SJCRH30 (cell line): ENCODE data around the gene UROC1. TPM values are rescaled to one million over a fixed set of nuclear protein-coding genes. Genes with fewer than 3 reads are reported as not detected.

Source experiments
- DNase-seq, 2 experiments: peaks; one replicate each; pipeline ENCODE4 v3.0.0-alpha.2; 2015 to 2020
- H3K27ac ChIP-seq: fragments of 250-450 bp; sonication (Bioruptor Pico); 2 replicates; pipeline ENCODE4 v1.5.1; 2020; ENCODE audit warnings: mild to moderate bottlenecking, moderate library complexity
- H3K27me3 ChIP-seq: fragments of 250-450 bp; sonication (Bioruptor Pico); 2 replicates; pipeline ENCODE4 v1.5.1; 2020; ENCODE audit warnings: mild to moderate bottlenecking, moderate library complexity
- H3K36me3 ChIP-seq: fragments of 250-450 bp; sonication (Bioruptor Pico); 2 replicates; pipeline ENCODE4 v1.5.1; 2020; ENCODE audit warnings: mild to moderate bottlenecking, moderate library complexity
- H3K4me1 ChIP-seq: fragments of 250-450 bp; sonication (Bioruptor Pico); 2 replicates; pipeline ENCODE4 v1.5.1; 2020; ENCODE audit warnings: mild to moderate bottlenecking, moderate library complexity
- H3K4me3 ChIP-seq: fragments of 250-450 bp; sonication (Bioruptor Pico); 2 replicates; pipeline ENCODE4 v1.5.1; 2020; ENCODE audit warnings: mild to moderate bottlenecking, moderate library complexity
- H3K9me3 ChIP-seq: fragments of 250-450 bp; sonication (Bioruptor Pico); replicated peaks from 2 replicates; pipeline ENCODE4 v1.5.1; 2020; ENCODE audit warnings: mild to moderate bottlenecking, moderate library complexity
- total RNA-seq: library from RNA; depleted of rRNA; stranded (reverse); fragments of >200 nt; shearing (Covaris generic); gene quantifications from 2 replicates; pipeline ENCODE4 v1.2.3, GENCODE V29; 2014

Gene UROC1
- total RNA-seq, 1 experiment from 2014 or later, result not detected

- no peak for DNase-seq
- Histone ChIP-seq H3K36me3 (no peaks in the 10 kb centered on the region), H3K27me3 (no peaks in the 10 kb centered on the region), H3K4me3 (no peak overlapping the region), H3K4me1 (no peaks in the 10 kb centered on the region), H3K27ac (no peak overlapping the region), H3K9me3 (no peaks in the 10 kb centered on the region)
Observed at GRCh38 chr3:126518779-126519177, 1.2 kb upstream of the UROC1 start.

- H3K4me3 ChIP-seq, result no peak overlapping the region
- H3K9me3 ChIP-seq, result no peaks in the 10 kb centered on the region
- no peak overlapping the region for H3K27ac ChIP-seq
- no peak for DNase-seq
- H3K4me1 ChIP-seq, result no peaks in the 10 kb centered on the region
- H3K27me3 ChIP-seq, result no peaks in the 10 kb centered on the region
- H3K36me3 ChIP-seq, result no peaks in the 10 kb centered on the region
Observed at GRCh38 chr3:126517986-126518778, 609 bp upstream of the UROC1 start.

- Histone ChIP-seq H3K27me3 (no peaks in the 10 kb centered on the region), H3K27ac (no peak overlapping the region), H3K4me1 (no peaks in the 10 kb centered on the region; the same call in 1 of the 2 replicates), H3K36me3 (no peaks in the 10 kb centered on the region), H3K4me3 (no peak overlapping the region), H3K9me3 (no peaks in the 10 kb centered on the region)
- no peak for DNase-seq
Observed at GRCh38 chr3:126516936-126517290, 660 bp downstream of the UROC1 start.

GRCh38 chr3:126516152-126516935 lies 1.2 kb downstream of the UROC1 start:
- Histone ChIP-seq H3K36me3 (no peaks in the 10 kb centered on the region), H3K4me3 (no peak overlapping the region), H3K27me3 (no peaks in the 10 kb centered on the region), H3K27ac (no peak overlapping the region), H3K4me1 (peaks cover 1% of the 10 kb centered on the region; the same call in 1 of the 2 replicates), H3K9me3 (no peaks in the 10 kb centered on the region)
- no peak for DNase-seq

GRCh38 chr3:126515066-126515706 lies 2.4 kb downstream of the UROC1 start:
- Histone ChIP-seq H3K27me3 (no peaks in the 10 kb centered on the region), H3K4me1 (peaks cover 4% of the 10 kb centered on the region; the same call in 1 of the 2 replicates), H3K4me3 (no peak overlapping the region), H3K9me3 (no peaks in the 10 kb centered on the region), H3K36me3 (no peaks in the 10 kb centered on the region), H3K27ac (no peak overlapping the region)
- DNase-seq, result no peak

- no peak for DNase-seq
- Histone ChIP-seq H3K4me3 (no peak overlapping the region), H3K36me3 (no peaks in the 10 kb centered on the region), H3K4me1 (peaks cover 4% of the 10 kb centered on the region; the same call in 1 of the 2 replicates), H3K27me3 (no peaks in the 10 kb centered on the region), H3K27ac (no peak overlapping the region), H3K9me3 (no peaks in the 10 kb centered on the region)
Observed at GRCh38 chr3:126514161-126514560, 3.4 kb downstream of the UROC1 start.

DNA sequence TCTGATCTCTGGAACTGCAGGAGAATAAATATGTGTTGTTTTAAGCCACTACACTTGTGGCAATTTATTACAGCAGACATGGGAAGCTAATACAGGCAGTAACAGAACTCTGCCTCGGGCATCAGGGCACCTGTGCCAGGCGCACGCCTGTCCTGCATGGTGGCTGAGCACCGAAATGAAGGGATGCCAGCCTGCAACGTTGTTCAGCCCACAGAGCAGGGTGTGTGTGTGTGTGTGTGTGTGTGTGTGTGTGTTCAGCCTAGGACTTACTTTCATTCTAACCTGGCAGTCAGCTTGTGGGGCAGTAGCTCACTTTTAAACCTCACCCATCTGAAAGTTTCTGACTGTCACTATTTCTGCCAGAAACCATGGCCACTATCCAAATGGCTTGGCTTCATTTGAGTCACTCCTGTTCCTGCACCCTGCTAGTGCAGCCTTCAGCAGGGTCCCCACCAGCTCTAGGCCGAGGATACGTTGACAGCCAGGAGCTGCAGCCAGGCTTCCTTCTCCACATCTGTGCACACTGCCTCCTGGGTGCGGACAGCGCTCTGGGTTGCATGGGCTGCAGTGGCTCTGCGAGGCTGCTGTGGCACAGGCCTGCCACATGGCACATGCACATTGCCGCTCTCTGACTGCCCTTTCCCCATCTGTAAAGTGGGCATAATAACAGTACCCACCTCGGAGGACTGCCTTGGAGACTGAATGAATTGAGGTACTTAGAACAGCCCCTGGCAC lies 4.5 kb downstream of the UROC1 start:
- no peak overlapping the region for H3K27ac ChIP-seq
- no peak overlapping the region for H3K4me3 ChIP-seq
- peaks cover 9% of the 10 kb centered on the region; the same call in 1 of the 2 replicates for H3K4me1 ChIP-seq
- no peaks in the 10 kb centered on the region for H3K36me3 ChIP-seq
- DNase-seq, result no peak
- no peaks in the 10 kb centered on the region for H3K9me3 ChIP-seq
- H3K27me3 ChIP-seq, result no peaks in the 10 kb centered on the region

DNA sequence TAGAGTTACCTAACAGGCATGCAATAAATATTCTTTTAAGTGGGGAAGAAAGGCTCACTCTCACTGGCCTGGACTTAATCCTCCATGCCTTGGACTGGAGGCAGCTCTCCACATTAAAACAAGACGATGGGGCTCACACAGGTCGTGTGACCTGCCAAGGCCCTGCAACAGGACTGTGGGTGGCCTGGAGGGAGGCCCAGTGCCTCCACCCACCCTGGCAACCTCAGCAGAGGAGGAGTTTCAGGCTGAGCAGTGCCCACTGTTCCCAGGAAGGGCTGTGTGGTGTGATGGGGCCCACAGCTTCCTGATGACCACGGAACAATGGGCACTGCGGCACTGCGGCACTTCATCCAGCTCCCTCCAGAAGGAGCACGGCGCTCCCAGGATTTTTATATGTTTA lies 5.5 kb downstream of the UROC1 start:
- no peaks in the 10 kb centered on the region for H3K27me3 ChIP-seq

GRCh38 chr3:126511291-126511690 lies 6.3 kb downstream of the UROC1 start:
- no peak for DNase-seq
- Histone ChIP-seq H3K4me3 (no peak overlapping the region), H3K4me1 (peaks cover 9% of the 10 kb centered on the region; the same call in 1 of the 2 replicates), H3K36me3 (no peaks in the 10 kb centered on the region), H3K9me3 (no peaks in the 10 kb centered on the region), H3K27ac (no peak overlapping the region), H3K27me3 (no peaks in the 10 kb centered on the region)

More for the DNA sequence above, 5.5 kb downstream of the UROC1 start:
- Histone ChIP-seq H3K4me3 (no peak overlapping the region), H3K36me3 (no peaks in the 10 kb centered on the region), H3K27ac (no peak overlapping the region), H3K9me3 (no peaks in the 10 kb centered on the region), H3K4me1 (peaks cover 9% of the 10 kb centered on the region; the same call in 1 of the 2 replicates)
- DNase-seq, result peak; percentile 23 to 30

GRCh38 chr3:126510308-126510910 lies 7.2 kb downstream of the UROC1 start:
- H3K36me3 ChIP-seq, result no peaks in the 10 kb centered on the region
- peaks cover 9% of the 10 kb centered on the region; the same call in 1 of the 2 replicates for H3K4me1 ChIP-seq
- no peak overlapping the region for H3K4me3 ChIP-seq
- no peak overlapping the region for H3K27ac ChIP-seq
- H3K9me3 ChIP-seq, result no peaks in the 10 kb centered on the region
- no peaks in the 10 kb centered on the region for H3K27me3 ChIP-seq
- no peak for DNase-seq

GRCh38 chr3:126509597-126510307 lies 7.8 kb downstream of the UROC1 start:
- peaks cover 9% of the 10 kb centered on the region; the same call in 1 of the 2 replicates for H3K4me1 ChIP-seq
- DNase-seq, result no peak
- H3K27ac ChIP-seq, result no peak overlapping the region
- no peaks in the 10 kb centered on the region for H3K9me3 ChIP-seq
- no peak overlapping the region for H3K4me3 ChIP-seq
- no peaks in the 10 kb centered on the region for H3K27me3 ChIP-seq
- no peaks in the 10 kb centered on the region for H3K36me3 ChIP-seq

DNA sequence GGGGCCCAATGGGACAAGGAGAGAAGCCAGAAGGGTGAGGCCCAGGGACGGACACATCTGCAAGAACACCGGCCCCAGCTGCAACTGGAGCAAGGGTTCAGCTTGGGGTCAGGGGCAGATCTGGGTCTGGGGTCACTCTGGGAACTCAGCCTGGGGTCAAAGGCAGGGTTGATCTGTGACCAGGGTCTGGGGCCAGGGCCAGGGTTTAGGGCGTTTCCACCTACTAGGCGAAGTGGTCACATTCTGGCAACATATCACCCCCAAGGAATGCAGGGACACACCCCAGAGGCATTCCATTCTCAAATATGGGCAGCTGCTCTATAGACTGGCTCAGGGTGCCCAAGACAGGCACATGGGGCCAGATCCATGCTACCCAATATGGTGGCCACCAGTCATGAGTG lies 9.0 kb downstream of the UROC1 start:
- Histone ChIP-seq H3K4me1 (peaks cover 9% of the 10 kb centered on the region; the same call in 1 of the 2 replicates), H3K9me3 (no peaks in the 10 kb centered on the region), H3K27ac (no peak overlapping the region), H3K36me3 (no peaks in the 10 kb centered on the region), H3K27me3 (no peaks in the 10 kb centered on the region), H3K4me3 (no peak overlapping the region)
- DNase-seq, result peak in 1 of 2 experiments; percentile 43

- Histone ChIP-seq H3K27ac (no peak overlapping the region), H3K4me1 (peaks cover 9% of the 10 kb centered on the region; the same call in 1 of the 2 replicates), H3K4me3 (no peak overlapping the region), H3K36me3 (no peaks in the 10 kb centered on the region), H3K9me3 (peaks cover under 1% of the 10 kb centered on the region; the same call in 1 of the 2 replicates), H3K27me3 (no peaks in the 10 kb centered on the region)
- no peak for DNase-seq
Observed at GRCh38 chr3:126507886-126508285, 9.7 kb downstream of the UROC1 start.
